H1 (cell line): ENCODE results near the gene HES7. TPM values are rescaled to one million over a fixed set of nuclear protein-coding genes. Genes with fewer than 3 reads are reported as not detected.

ENCODE experiments used
- CTCF ChIA-PET: fragments of 300-600 bp; sonication (Branson Sonifier 250); formaldehyde crosslinking; loops from one replicate; lab custom pipeline; 2021; ENCODE audit not compliant: partially characterized antibody; lab: Charles Lee
- POLR2A ChIA-PET: fragments of 300-600 bp; sonication (Branson Sonifier 250); formaldehyde crosslinking; loops from one replicate; lab custom pipeline; 2021; ENCODE audit warnings: inconsistent platforms; ENCODE audit not compliant: partially characterized antibody; lab: Charles Lee
- DNase-seq, 2 experiments: peaks; one replicate each; pipeline versions ENCODE4 v3.0.0 to v3.0.0-alpha.2; 2010 to 2022; ENCODE audit warnings: low spot score in 2 of 2, low read depth in 1 of 2, mixed read lengths in 1 of 2
- FAIRE-seq: peaks from 2 replicates; lab custom pipeline; 2011; peaks lifted over from hg19 to GRCh38; lab: Jason Lieb, UNC
- H2AFZ ChIP-seq: 2 replicates; pipeline ENCODE4 v1.8.1; 2012; ENCODE audit warnings: low read length, inconsistent platforms
- H2AK5ac ChIP-seq: 2 replicates; pipeline ENCODE4 v1.6.1; 2013; ENCODE audit warnings: low read depth, low read length
- H2BK120ac ChIP-seq: replicated peaks from 2 replicates; pipeline ENCODE3; 2013; ENCODE audit warnings: low read depth, low read length, inconsistent platforms
- H2BK12ac ChIP-seq: 2 replicates; pipeline ENCODE4 v1.6.1; 2013; ENCODE audit warnings: low read depth, low read length
- H2BK15ac ChIP-seq: 2 replicates; pipeline ENCODE4 v1.6.1; 2013; ENCODE audit warnings: low read length
- H2BK20ac ChIP-seq: 2 replicates; pipeline ENCODE4 v1.6.1; 2013; ENCODE audit warnings: low read length
- H2BK5ac ChIP-seq: 2 replicates; pipeline ENCODE4 v1.6.1; 2013; ENCODE audit warnings: low read depth, low read length
- H3K14ac ChIP-seq: 2 replicates; pipeline ENCODE4 v1.6.1; 2013; ENCODE audit warnings: inconsistent platforms; ENCODE audit not compliant: insufficient read length
- H3K18ac ChIP-seq: 2 replicates; pipeline ENCODE4 v1.6.1; 2013; ENCODE audit warnings: low read length; ENCODE audit errors: extremely low read depth
- H3K23ac ChIP-seq: 2 replicates; pipeline ENCODE4 v1.6.1; 2013; ENCODE audit warnings: inconsistent platforms; ENCODE audit not compliant: insufficient read length
- H3K23me2 ChIP-seq: 2 replicates; pipeline ENCODE4 v1.6.1; 2013; ENCODE audit warnings: low read depth, low read length
- H3K27ac ChIP-seq: 2 replicates; pipeline ENCODE4 v1.6.1; 2011; ENCODE audit warnings: low read depth, low read length, inconsistent platforms
- H3K27me3 ChIP-seq, 4 experiments: replicated peaks in 1 of 4; 1 replicate in 1 of 4; 2 replicates in 3 of 4; pipeline versions ENCODE4 v1.6.1 to v1.8.1; 2011 to 2013; ENCODE audit warnings: low read length in 3 of 4, mild to moderate bottlenecking in 3 of 4, inconsistent platforms in 2 of 4, mixed read lengths in 2 of 4, moderate library complexity in 1 of 4; ENCODE audit not compliant: control insufficient read depth in 3 of 4, insufficient read depth in 3 of 4; ENCODE audit errors: extremely low read depth in 1 of 4
- H3K36me3 ChIP-seq, 4 experiments: 2 replicates each; pipeline versions ENCODE4 v1.6.1 to v1.8.1; 2011 to 2013; ENCODE audit warnings: mild to moderate bottlenecking in 4 of 4, low read length in 3 of 4, moderate library complexity in 2 of 4, control low read depth in 1 of 4, inconsistent platforms in 1 of 4; ENCODE audit not compliant: insufficient read depth in 4 of 4, control insufficient read depth in 2 of 4
- H3K4ac ChIP-seq: replicated peaks from 2 replicates; pipeline ENCODE3; 2013; ENCODE audit warnings: low read length, low read depth, mixed read lengths, inconsistent platforms; ENCODE audit not compliant: insufficient read length
- H3K4me1 ChIP-seq, 4 experiments: replicated peaks in 1 of 4; 1 replicate in 1 of 4; 2 replicates in 3 of 4; pipeline versions ENCODE4 v1.6.1 to v1.8.1; 2011 to 2013; ENCODE audit warnings: low read length in 3 of 4, inconsistent platforms in 2 of 4, mixed read lengths in 1 of 4; ENCODE audit not compliant: insufficient read depth in 4 of 4, control insufficient read depth in 3 of 4
- H3K4me2 ChIP-seq, 2 experiments: 2 replicates each; pipeline versions ENCODE4 v1.6.1 to v1.8.1; 2011 to 2013; ENCODE audit warnings: low read depth in 2 of 2, low read length in 2 of 2, control low read depth in 1 of 2, inconsistent platforms in 1 of 2, mild to moderate bottlenecking in 1 of 2; ENCODE audit not compliant: insufficient read depth in 1 of 2
- H3K4me3 ChIP-seq, 4 experiments: fragments of 200-600, 300-600 bp in 1 of 4; sonication (generic), shearing (Covaris generic), sonication (Bioruptor Twin) in 1 of 4; 2 replicates each; pipeline versions ENCODE4 v1.5.1 to v1.8.1; 2011 to 2016; ENCODE audit warnings: low read length in 4 of 4, low read depth in 3 of 4, control low read depth in 2 of 4, inconsistent platforms in 2 of 4, mild to moderate bottlenecking in 2 of 4, mixed read lengths in 1 of 4, moderate library complexity in 1 of 4; ENCODE audit not compliant: insufficient read depth in 2 of 4; ENCODE audit errors: extremely low read depth in 1 of 4
- H3K56ac ChIP-seq: replicated peaks from 2 replicates; pipeline ENCODE3; 2013; ENCODE audit warnings: low read depth, mild to moderate bottlenecking, mixed read lengths, low read length, inconsistent platforms; ENCODE audit not compliant: insufficient read length
- H3K79me1 ChIP-seq: 2 replicates; pipeline ENCODE4 v1.6.1; 2013; ENCODE audit warnings: low read depth, low read length, control low read depth
- H3K79me2 ChIP-seq, 2 experiments: 2 replicates each; pipeline versions ENCODE4 v1.6.1 to v1.8.1; 2012 to 2013; ENCODE audit warnings: low read length in 2 of 2, mild to moderate bottlenecking in 2 of 2, inconsistent platforms in 1 of 2; ENCODE audit not compliant: insufficient read depth in 2 of 2, control insufficient read depth in 1 of 2
- H3K9ac ChIP-seq, 4 experiments: replicated peaks in 1 of 4; 1 replicate in 1 of 4; 2 replicates in 3 of 4; pipeline versions ENCODE4 v1.6.1 to v1.8.1; 2011 to 2013; ENCODE audit warnings: low read depth in 3 of 4, low read length in 3 of 4, control low read depth in 2 of 4, mild to moderate bottlenecking in 2 of 4, moderate library complexity in 2 of 4, inconsistent platforms in 1 of 4; ENCODE audit errors: extremely low read depth in 1 of 4
- H3K9me3 ChIP-seq, 2 experiments: 2 replicates each; pipeline versions ENCODE4 v1.6.1 to v1.8.1; 2012 to 2013; ENCODE audit warnings: mild to moderate bottlenecking in 2 of 2, moderate library complexity in 2 of 2, control low read depth in 1 of 2, inconsistent platforms in 1 of 2, low read depth in 1 of 2, low read length in 1 of 2, mixed read lengths in 1 of 2; ENCODE audit not compliant: insufficient read depth in 2 of 2
- H4K20me1 ChIP-seq, 2 experiments: replicated peaks in 1 of 2; 2 replicates each; pipeline versions ENCODE3 to v1.8.1; 2011 to 2013; ENCODE audit warnings: inconsistent platforms in 2 of 2, low read length in 2 of 2, mild to moderate bottlenecking in 1 of 2; ENCODE audit not compliant: insufficient read depth in 2 of 2, control insufficient read depth in 1 of 2
- H4K5ac ChIP-seq: 2 replicates; pipeline ENCODE4 v1.6.1; 2013; ENCODE audit warnings: low read length, low read depth, mixed read lengths, inconsistent platforms; ENCODE audit not compliant: insufficient read length
- H4K8ac ChIP-seq: 2 replicates; pipeline ENCODE4 v1.8.0; 2013; ENCODE audit warnings: mild to moderate bottlenecking, moderate library complexity, low read length, inconsistent platforms; ENCODE audit not compliant: insufficient read depth; ENCODE audit errors: extremely low read depth
- H4K91ac ChIP-seq: replicated peaks from 2 replicates; pipeline ENCODE3; 2013; ENCODE audit warnings: low read length, mixed read lengths, inconsistent platforms; ENCODE audit not compliant: insufficient read length
- ASH2L ChIP-seq: fragments of 200-600, 300-600 bp; sonication (generic); IDR thresholded peaks from one replicate; pipeline ENCODE4 v1.7.1; 2017; ENCODE audit warnings: low read length
- BRCA1 ChIP-seq: IDR thresholded peaks from 2 replicates; pipeline ENCODE4 v1.6.1; 2012; ENCODE audit warnings: low read depth, low read length, improper control_type of control experiment
- CHD2 ChIP-seq: IDR thresholded peaks from 2 replicates; pipeline ENCODE4 v1.6.1; 2012; ENCODE audit warnings: low read length, improper control_type of control experiment
- CTBP2 ChIP-seq: IDR thresholded peaks from 2 replicates; pipeline ENCODE4 v1.7.0; 2011; ENCODE audit warnings: borderline replicate concordance, mild to moderate bottlenecking, moderate library complexity, mixed read lengths, low read length; ENCODE audit not compliant: insufficient read depth, insufficient read length
- FOSL1 ChIP-seq: IDR thresholded peaks from 2 replicates; pipeline ENCODE4 v1.6.1; 2011; ENCODE audit warnings: mild to moderate bottlenecking, low read depth, low read length, moderate library complexity; ENCODE audit not compliant: insufficient read depth
- HDAC2 ChIP-seq, 2 experiments: fragments of 300-600 bp in 1 of 2; sonication (generic) in 1 of 2; IDR thresholded peaks; 2 replicates each; pipeline ENCODE4 v1.6.1; 2011 to 2012; ENCODE audit warnings: low read depth in 2 of 2, low read length in 2 of 2, mild to moderate bottlenecking in 2 of 2, moderate library complexity in 2 of 2, borderline replicate concordance in 1 of 2, inconsistent platforms in 1 of 2
- NANOG ChIP-seq: IDR thresholded peaks from 2 replicates; pipeline ENCODE4 v1.6.1; 2011; ENCODE audit warnings: low read length, low read depth, mild to moderate bottlenecking, inconsistent platforms; ENCODE audit not compliant: insufficient read depth, poor library complexity, severe bottlenecking
- PHF8 ChIP-seq: fragments of 200-600 bp; sonication (generic); conservative IDR thresholded peaks from 2 replicates; pipeline ENCODE4 v1.7.1; 2012; ENCODE audit warnings: low read depth, mild to moderate bottlenecking, inconsistent platforms, low read length, moderate library complexity
- POLR2A ChIP-seq, 2 experiments: IDR thresholded peaks; 1 replicate in 1 of 2; 2 replicates in 1 of 2; pipeline ENCODE4 v1.6.1; 2011; ENCODE audit warnings: low read depth in 2 of 2, low read length in 2 of 2, mild to moderate bottlenecking in 2 of 2; ENCODE audit errors: control extremely low read depth in 1 of 2
- RFX5 ChIP-seq: IDR thresholded peaks from 2 replicates; pipeline ENCODE4 v1.6.1; 2011; ENCODE audit warnings: low read depth, low read length, improper control_type of control experiment, borderline replicate concordance
- RXRA ChIP-seq: IDR thresholded peaks from 2 replicates; pipeline ENCODE4 v1.6.1; 2011; ENCODE audit warnings: low read depth, mild to moderate bottlenecking, low read length, moderate library complexity; ENCODE audit not compliant: insufficient read depth
- SP4 ChIP-seq: IDR thresholded peaks from 2 replicates; pipeline ENCODE4 v1.6.1; 2012; ENCODE audit warnings: low read length, inconsistent platforms
- WGBS, 2 experiments: shearing (Covaris generic) in 1 of 2; methylation state at CpG; one replicate each; pipeline versions ENCODE4 v1.1.6 to v1.1.7; 2013 to 2015; ENCODE audit warnings: low lambda C conversion rate in 2 of 2, mixed read lengths in 2 of 2, inconsistent platforms in 1 of 2, low coverage in 1 of 2, missing lambda C conversion rate in 1 of 2; ENCODE audit not compliant: insufficient replicate concordance in 2 of 2, insufficient coverage in 1 of 2, insufficient read length in 1 of 2; ENCODE audit errors: extremely low coverage in 1 of 2, missing lambda C conversion rate in 1 of 2; 5-methylcytosine and 5-hydroxymethylcytosine counted together
- polyA plus RNA-seq, 7 experiments: library from polyadenylated mRNA; depleted of rRNA in 3 of 7; stranded (reverse) in 5 of 7; unstranded in 2 of 7; fragments of >200 nt in 5 of 7; fragments of 200-250 nt in 2 of 7; gene quantifications; 1 replicate in 5 of 7; 2 replicates in 1 of 7; 4 replicates in 1 of 7; pipeline versions ENCODE4 v1.2.1 to v1.2.3, GENCODE V29; 2011 to 2013; ENCODE audit warnings: missing spikeins in 2 of 7, mixed read lengths in 2 of 7
- total RNA-seq: library from RNA; stranded (reverse); fragmentation: NEBNext Ultra II Directional; extraction: Animal tissue kit (Norgen Biotek cat#: 25700); gene quantifications from 2 replicates; pipeline ENCODE4 v1.2.1, GENCODE V29; 2021

The HES7 gene
- total and polyA plus RNA-seq, 2 of the 8 experiments (the other 6 are each of a cell fraction or from before 2014, with no cell fraction given), result 0.20 to 0.32 TPM

DNA sequence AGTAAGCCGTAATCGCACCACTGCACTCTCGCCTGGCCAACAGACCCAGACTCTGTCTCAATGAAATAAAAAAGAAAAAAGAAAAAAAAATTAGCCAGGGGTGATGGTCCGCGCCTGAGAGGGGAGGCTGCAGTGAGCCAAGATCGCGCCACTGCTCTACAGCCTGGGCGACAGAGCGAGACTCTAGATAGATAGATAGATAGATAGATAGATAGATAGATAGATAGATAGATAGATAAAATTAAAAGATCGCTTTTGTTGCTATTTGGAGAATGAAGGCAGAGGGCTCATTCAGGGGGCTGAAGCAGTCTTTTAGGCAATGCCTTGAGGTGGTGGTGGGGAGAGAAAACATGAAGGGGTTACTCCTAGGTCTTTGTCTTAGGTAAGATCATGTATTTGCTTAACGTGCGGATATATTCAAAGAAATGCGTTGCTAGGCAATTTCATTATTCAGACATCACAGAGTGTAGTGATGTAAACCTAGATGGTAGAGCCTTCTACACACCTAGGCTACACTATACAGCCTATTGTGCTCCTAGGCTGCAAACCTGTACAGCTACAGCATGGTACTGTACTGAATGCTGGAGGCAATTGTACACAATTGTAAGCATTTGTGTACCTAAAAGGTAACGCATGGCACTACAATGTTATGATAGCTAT, 4.3 kb upstream of the HES7 start:
- no peak overlapping the region for H2AFZ ChIP-seq
- no peak overlapping the region; the same call in 1 of the 2 replicates for H2BK15ac ChIP-seq
- H3K9me3 ChIP-seq, result no peaks in the 10 kb centered on the region
- 0 out of 2 replicates have a peak overlapping the region, but pooled peaks have one; percentile 27 for H2BK12ac ChIP-seq
- H3K79me1 ChIP-seq, result no peaks in the 10 kb centered on the region
- H4K5ac ChIP-seq, result no peak overlapping the region
- peaks cover 0 to 22% (median 11%) of the 10 kb centered on the region in 4 experiments; a peak in 6 of 7 replicates for H3K4me1 ChIP-seq
- no peak overlapping the region for H2AK5ac ChIP-seq
- H3K14ac ChIP-seq, result no peak overlapping the region
- H3K4me2 ChIP-seq, result no peak overlapping the region
- TF ChIP-seq RFX5 (no peak), PHF8 (no peak), FOSL1 (no peak), BRCA1 (no peak), NANOG (no peak), CHD2 (no peak), HDAC2 (IDR thresholded peaks at IDR 0.05; ENCODE audit: borderline replicate concordance in 1 of 2, low read depth in 2 of 2, low read length in 2 of 2) (no peak), ASH2L (no peak), RXRA (no peak), POLR2A (IDR thresholded peaks at IDR 0.05; ENCODE audit: control extremely low read depth in 1 of 2, low read depth in 2 of 2, low read length in 2 of 2) (no peak), CTBP2 (no peak), SP4 (no peak)
- peaks cover 19 to 43% (median 40%) of the 10 kb centered on the region in 4 experiments for H3K27me3 ChIP-seq
- no peak overlapping the region for H4K91ac ChIP-seq
- H3K56ac ChIP-seq, result no peak overlapping the region
- no peak overlapping the region for H3K18ac ChIP-seq
- 90% methylated on average over 14 of the region's 14 CpGs; no CpG with 5 or more reads in 1 of the 2 experiments for WGBS, 2 experiments
- H3K4ac ChIP-seq, result no peak overlapping the region
- no peak overlapping the region for H3K9ac ChIP-seq
- H3K36me3 ChIP-seq, result no peaks in the 10 kb centered on the region
- peaks cover 25% of the 10 kb centered on the region for H3K23me2 ChIP-seq
- H2BK20ac ChIP-seq, result no peak overlapping the region
- no peaks in the 10 kb centered on the region for H3K79me2 ChIP-seq
- no peak overlapping the region for H2BK120ac ChIP-seq
- no peak overlapping the region for H3K23ac ChIP-seq
- H3K4me3 ChIP-seq, result no peak overlapping the region
- no peaks in the 10 kb centered on the region for H4K20me1 ChIP-seq
- no peak overlapping the region for H4K8ac ChIP-seq
- ChIA-PET CTCF (interaction anchor here (0.8 to 4.3 kb wide), 5 partner anchors 11 to 93 kb away, joined by 3 to 26 read pairs (median 5); no protein-coding TSS in a partner anchor), POLR2A (interaction anchor here (1.7 to 2.4 kb wide), 2 partner anchors 10 to 45 kb away, joined by 4 to 14 read pairs; no protein-coding TSS in a partner anchor)
- H3K27ac ChIP-seq, result no peak overlapping the region
- H2BK5ac ChIP-seq, result no peak overlapping the region
- no peak for DNase-seq
- no peak for FAIRE-seq
